Astrocyte of the cerebellum (primary cell): ENCODE measurements around the gene LPCAT1.

Experiments used
- DNase-seq: peaks from one replicate; pipeline ENCODE4 v3.0.0-alpha.2; 2011; ENCODE audit warnings: low read depth
- H3K4me3 ChIP-seq: 2 replicates; pipeline ENCODE4 v1.5.1; 2011; ENCODE audit warnings: mild to moderate bottlenecking, low read depth, low read length, moderate library complexity
- in situ Hi-C: cut with HindIII; loops from 2 replicates; pipeline ENCODE4 v1.10.0; 2017; ENCODE audit warnings: low sequenced_read_pairs
- TF ChIP-seq, protein P1 (sequence below): IDR thresholded peaks from 2 replicates; pipeline ENCODE4 v1.5.1; 2012; ENCODE audit warnings: low read length, low read depth, moderate library complexity, mild to moderate bottlenecking; ENCODE audit errors: missing control alignments

The LPCAT1 gene

DNA sequence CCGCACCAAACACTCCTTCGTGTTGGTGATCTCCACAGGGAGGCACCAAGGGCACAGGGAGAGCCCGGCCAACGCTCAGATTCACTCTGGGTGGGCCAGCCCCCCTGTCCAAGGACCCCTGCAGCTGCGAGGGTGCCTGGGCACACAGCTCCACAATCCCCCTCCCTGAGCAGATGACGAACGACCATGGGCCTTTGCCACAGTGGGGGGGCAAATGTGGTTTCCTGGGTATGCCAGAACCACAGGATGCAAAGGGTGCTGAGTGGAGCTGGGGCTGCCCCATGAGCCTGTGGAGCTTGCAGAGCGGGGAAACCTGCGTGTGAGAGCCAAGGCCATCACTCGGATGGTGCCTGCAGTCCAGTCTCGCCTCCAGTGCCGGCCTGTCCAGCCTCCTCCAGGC is 31.0 kb downstream of the LPCAT1 start:
- no peak overlapping the region for H3K4me3 ChIP-seq
- DNase-seq = no peak
- TF ChIP-seq, protein P1, sequence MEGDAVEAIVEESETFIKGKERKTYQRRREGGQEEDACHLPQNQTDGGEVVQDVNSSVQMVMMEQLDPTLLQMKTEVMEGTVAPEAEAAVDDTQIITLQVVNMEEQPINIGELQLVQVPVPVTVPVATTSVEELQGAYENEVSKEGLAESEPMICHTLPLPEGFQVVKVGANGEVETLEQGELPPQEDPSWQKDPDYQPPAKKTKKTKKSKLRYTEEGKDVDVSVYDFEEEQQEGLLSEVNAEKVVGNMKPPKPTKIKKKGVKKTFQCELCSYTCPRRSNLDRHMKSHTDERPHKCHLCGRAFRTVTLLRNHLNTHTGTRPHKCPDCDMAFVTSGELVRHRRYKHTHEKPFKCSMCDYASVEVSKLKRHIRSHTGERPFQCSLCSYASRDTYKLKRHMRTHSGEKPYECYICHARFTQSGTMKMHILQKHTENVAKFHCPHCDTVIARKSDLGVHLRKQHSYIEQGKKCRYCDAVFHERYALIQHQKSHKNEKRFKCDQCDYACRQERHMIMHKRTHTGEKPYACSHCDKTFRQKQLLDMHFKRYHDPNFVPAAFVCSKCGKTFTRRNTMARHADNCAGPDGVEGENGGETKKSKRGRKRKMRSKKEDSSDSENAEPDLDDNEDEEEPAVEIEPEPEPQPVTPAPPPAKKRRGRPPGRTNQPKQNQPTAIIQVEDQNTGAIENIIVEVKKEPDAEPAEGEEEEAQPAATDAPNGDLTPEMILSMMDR = no peak
- in situ Hi-C loops = no loop called here

DNA sequence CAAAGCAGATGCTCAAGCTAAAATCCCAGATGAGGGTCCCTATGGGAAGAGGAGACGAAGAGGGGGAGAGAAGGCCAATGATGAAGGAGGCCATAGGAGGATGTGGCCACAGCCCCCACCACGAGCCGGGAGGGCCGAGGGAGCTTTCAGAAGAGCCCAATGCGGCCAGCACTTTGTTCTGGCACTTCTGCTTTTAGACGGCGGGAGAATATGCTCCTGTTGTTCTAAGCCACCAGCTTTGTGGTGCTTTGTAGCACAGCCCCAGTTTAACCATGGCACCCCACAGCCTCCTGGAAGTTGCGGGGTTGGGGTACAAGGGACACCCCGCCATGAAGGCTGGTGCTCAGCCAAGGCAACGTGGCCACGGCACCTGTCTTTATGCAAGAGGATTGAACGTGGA is 33.4 kb downstream of the LPCAT1 start:
- in situ Hi-C loops = no loop called here
- TF ChIP-seq, protein P1 = no peak
- no peak for DNase-seq
- H3K4me3 ChIP-seq = no peak overlapping the region

DNA sequence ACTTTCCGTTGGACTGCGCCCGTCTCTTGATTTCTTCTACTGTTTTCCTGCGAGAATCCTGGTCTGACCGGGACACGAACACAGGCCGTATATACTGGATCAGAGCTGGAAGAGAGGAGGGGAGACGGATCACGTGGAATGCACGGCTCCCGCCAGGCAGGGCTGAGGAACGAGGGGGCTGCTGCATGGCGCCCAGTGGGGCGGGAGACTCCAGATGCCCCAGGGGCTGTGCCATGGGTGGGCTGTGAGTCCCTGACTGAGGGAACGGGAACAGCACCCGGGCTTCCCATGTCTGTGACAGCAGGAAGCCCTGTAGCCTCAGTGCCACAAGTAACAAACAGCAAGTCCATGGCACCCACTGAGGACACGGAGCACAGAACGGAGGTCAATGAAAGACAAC is 34.0 kb downstream of the LPCAT1 start:
- DNase-seq = no peak
- in situ Hi-C loops = no loop called here
- TF ChIP-seq, protein P1 = no peak
- no peak overlapping the region for H3K4me3 ChIP-seq

DNA sequence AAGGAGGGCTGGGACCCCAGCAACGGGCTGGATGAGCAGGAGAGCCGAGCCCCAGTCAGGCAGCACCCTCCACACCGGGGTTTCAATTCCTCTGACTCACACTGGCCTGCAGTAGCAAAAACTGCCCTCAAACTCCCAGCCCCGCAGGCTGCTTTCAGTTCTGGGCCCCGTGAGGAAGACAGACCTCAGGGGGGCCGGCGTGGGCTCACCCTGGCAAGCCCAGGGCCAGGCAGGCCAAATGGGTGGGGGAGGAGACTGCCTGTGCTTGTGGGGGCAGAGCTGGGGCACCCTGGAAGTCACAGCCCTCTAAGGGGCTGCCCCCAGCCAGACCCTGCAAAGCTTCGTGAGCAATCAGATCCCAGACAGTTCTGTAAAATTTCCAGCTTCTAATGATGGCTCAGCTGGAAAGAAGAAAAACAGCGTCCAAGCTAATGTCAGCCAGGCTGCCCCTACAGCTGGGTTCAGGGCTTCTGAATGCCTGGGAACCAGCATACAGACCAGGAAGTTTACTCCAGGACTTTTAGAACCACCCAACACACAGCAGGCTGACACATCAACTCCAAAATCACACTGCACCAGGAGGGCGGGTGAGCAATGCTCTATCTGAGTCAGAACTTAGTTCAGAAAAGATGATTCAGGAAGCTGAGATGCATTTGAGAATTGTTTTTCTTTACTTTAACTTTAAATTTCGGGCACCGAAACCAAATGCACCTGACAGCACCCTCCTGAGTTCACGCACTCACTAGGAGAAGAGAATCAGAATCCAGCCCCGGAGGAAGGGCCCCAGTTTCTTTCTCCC is 34.7 kb downstream of the LPCAT1 start:
- DNase-seq = peak; percentile 15
- in situ Hi-C loops = no loop called here

DNA sequence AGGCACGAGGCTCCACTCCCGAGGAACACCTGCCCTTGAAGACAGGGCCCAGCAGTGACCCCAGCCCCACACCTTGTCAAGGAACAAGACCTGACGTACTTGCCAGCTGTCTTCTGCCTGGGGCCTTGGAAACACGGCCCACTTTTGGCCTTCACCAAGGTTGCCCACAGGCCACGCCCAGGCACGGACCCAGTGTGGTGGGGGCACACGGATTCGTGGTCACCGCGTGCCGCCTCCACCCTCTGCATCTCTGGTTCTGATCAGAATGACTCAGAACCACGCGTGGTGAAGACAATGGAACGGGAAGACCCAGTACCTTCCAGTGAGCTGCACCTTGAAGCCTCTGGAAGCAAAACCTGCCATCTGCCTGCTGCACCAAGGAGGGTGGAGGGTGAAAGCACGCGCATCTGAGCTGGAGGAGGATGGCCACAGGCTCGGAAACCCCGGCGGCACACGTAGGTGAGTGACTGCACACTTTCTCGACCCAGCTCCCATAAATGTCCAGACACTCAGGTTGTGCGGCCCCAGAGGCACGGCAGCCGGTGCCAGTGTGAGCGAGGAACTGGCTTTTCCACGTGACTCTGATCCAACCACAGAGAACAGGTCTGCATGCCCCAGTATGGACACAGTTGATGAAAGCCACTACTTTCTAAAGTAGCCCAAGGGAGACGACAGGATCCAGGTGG is 36.5 kb downstream of the LPCAT1 start:
- DNase-seq = no peak
- TF ChIP-seq, protein P1 = no peak
- in situ Hi-C loops = no loop called here
- no peak overlapping the region for H3K4me3 ChIP-seq

More for the DNA sequence above, 34.7 kb downstream of the LPCAT1 start:
- TF ChIP-seq, protein P1 = no peak
- H3K4me3 ChIP-seq = no peak overlapping the region

DNA sequence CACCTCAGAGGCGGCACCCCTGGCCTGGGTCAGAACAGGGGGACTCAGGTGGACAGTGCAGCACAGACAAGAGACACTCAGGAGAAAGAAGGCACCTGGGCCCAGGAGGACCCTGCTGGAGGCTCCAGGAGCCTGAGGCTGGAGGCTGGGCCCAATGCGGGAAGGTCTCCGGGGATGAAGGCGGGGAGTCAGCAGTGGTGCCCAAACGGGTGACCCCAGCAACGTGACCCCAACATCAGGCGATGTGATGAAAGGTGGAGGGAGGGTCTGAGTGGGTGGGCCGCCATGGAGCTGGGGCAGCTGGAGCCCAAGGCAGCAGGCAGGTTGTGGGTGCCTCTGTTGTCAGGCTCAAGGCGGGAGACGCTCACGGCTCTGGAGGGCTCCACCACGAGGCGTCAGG is 37.5 kb downstream of the LPCAT1 start:
- TF ChIP-seq, protein P1 = no peak
- H3K4me3 ChIP-seq = no peak overlapping the region
- no peak for DNase-seq
- in situ Hi-C loops = no loop called here
